MG63 (cell line): ENCODE data around the gene PPP1R13L. TPM values are rescaled to one million over a fixed set of nuclear protein-coding genes. Genes with fewer than 3 reads are reported as not detected.
A peak's percentile ranks its signal among the peaks of the same experiment; 100 is the strongest.

Experiments
- DNase-seq: peaks from one replicate; pipeline ENCODE4 v3.0.0-alpha.2; 2020
- H3K27me3 ChIP-seq: fragments of 250-450 bp; sonication (Bioruptor Pico); 2 replicates; pipeline ENCODE4 v1.5.1; 2020; ENCODE audit warnings: mild to moderate bottlenecking, moderate library complexity
- H3K36me3 ChIP-seq: fragments of 250-450 bp; sonication (Bioruptor Pico); 2 replicates; pipeline ENCODE4 v1.5.1; 2020; ENCODE audit warnings: mild to moderate bottlenecking, moderate library complexity
- H3K4me3 ChIP-seq: fragments of 250-450 bp; sonication (Bioruptor Pico); 2 replicates; pipeline ENCODE4 v1.5.1; 2020; ENCODE audit warnings: mild to moderate bottlenecking, moderate library complexity
- H3K9me3 ChIP-seq: fragments of 250-450 bp; sonication (Bioruptor Pico); 2 replicates; pipeline ENCODE4 v1.5.1; 2020; ENCODE audit warnings: mild to moderate bottlenecking, moderate library complexity
- total RNA-seq: library from RNA; depleted of rRNA; stranded (reverse); fragments of >200 nt; shearing (Covaris generic); gene quantifications from 2 replicates; pipeline ENCODE4 v1.2.3, GENCODE V29; 2014; ENCODE audit warnings: low replicate concordance

The PPP1R13L gene
- total RNA-seq, 1 experiment from 2014 or later = 5.5 TPM

GRCh38 chr19:45400192-45400591 is 4.7 kb downstream of the PPP1R13L start:
- no peaks in the 10 kb centered on the region for H3K9me3 ChIP-seq
- peaks cover 16% of the 10 kb centered on the region for H3K36me3 ChIP-seq
- H3K4me3 ChIP-seq = no peak overlapping the region
- no peak for DNase-seq
- no peaks in the 10 kb centered on the region for H3K27me3 ChIP-seq

DNA sequence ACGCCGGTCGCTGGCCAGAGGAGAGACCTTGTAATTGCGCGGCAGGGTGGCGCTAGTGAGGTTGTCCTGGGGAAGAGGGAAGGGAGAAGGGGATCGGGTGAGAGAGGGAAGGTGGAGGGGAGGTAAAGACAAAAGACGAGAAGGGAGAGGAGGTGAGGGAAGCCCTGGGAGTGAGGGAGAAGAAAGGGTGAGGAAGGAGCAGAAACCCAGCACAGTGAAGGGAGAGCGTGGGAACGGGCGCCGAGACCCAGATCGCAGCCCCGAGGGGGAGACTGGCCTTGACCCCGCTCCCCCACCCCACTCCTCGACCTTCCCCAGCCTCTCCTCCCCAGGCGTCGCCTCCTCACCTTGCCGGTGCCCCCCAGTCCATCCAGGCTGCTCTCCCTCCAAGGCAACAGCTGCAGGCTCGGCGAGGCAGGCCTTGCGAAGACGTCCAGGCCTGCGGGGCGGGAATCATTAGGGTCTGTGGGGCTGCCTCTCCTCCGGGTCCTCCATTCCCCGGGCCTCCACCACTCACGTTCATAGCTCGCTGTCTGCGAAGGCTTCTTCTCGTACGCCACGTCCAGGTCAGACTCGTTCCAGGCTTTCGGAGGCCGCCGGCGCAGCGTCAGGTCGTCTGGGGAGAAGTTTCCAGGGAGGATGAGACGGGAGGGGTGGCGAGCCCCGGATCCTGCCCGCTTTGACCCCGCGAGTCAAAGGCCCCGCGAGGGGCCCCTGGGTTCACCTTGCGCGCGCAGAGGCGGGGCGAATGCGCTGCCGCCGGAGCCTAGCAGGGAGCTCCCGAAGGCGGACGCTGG is 8.8 kb downstream of the PPP1R13L start:
- H3K4me3 ChIP-seq = no peak overlapping the region
- H3K36me3 ChIP-seq = peaks cover 19% of the 10 kb centered on the region
- no peaks in the 10 kb centered on the region for H3K27me3 ChIP-seq
- no peaks in the 10 kb centered on the region for H3K9me3 ChIP-seq
- DNase-seq = no peak

GRCh38 chr19:45391871-45392665 is 12.8 kb downstream of the PPP1R13L start:
- no peaks in the 10 kb centered on the region for H3K9me3 ChIP-seq
- no peaks in the 10 kb centered on the region for H3K27me3 ChIP-seq
- no peak overlapping the region for H3K4me3 ChIP-seq
- H3K36me3 ChIP-seq = peaks cover 10% of the 10 kb centered on the region
- DNase-seq = no peak

GRCh38 chr19:45391346-45391745 is 13.5 kb downstream of the PPP1R13L start:
- Histone ChIP-seq H3K27me3 (no peaks in the 10 kb centered on the region), H3K36me3 (peaks cover 10% of the 10 kb centered on the region), H3K9me3 (no peaks in the 10 kb centered on the region), H3K4me3 (no peak overlapping the region)
- no peak for DNase-seq

- DNase-seq = no peak
- no peaks in the 10 kb centered on the region for H3K36me3 ChIP-seq
- H3K4me3 ChIP-seq = no peak overlapping the region
- H3K9me3 ChIP-seq = no peaks in the 10 kb centered on the region
- no peaks in the 10 kb centered on the region for H3K27me3 ChIP-seq
Observed at GRCh38 chr19:45385392-45386221, 19.3 kb downstream of the PPP1R13L start.

DNA sequence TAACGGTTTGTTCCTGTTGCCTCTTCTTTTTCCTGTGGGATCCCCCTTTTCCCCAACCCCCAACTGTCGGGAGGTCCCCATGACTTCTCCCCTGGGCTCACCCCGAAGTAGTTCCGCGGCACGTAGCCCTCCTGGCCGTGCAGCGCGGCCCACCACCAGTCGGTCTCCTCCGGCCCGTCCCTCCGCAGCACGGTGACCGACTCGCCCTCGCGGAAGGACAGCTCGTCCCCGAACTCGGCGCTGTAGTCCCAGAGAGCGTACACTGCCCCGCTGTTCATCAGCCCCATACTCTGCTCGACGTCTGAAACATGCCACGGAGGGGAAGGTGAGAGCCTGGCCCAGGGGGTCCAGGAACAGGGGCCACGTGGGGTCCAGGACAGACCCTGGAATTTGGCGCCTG is 22.4 kb downstream of the PPP1R13L start:
- peaks cover 4% of the 10 kb centered on the region; the same call in 1 of the 2 replicates for H3K36me3 ChIP-seq
- no peaks in the 10 kb centered on the region for H3K27me3 ChIP-seq
- H3K9me3 ChIP-seq = peaks cover 3% of the 10 kb centered on the region; the same call in 1 of the 2 replicates
- DNase-seq = no peak
- no peak overlapping the region for H3K4me3 ChIP-seq

- Histone ChIP-seq H3K27me3 (no peaks in the 10 kb centered on the region), H3K36me3 (peaks cover 4% of the 10 kb centered on the region; the same call in 1 of the 2 replicates), H3K4me3 (no peak overlapping the region), H3K9me3 (peaks cover 11% of the 10 kb centered on the region; the same call in 1 of the 2 replicates)
- DNase-seq = no peak
Observed at GRCh38 chr19:45380107-45380506, 24.8 kb downstream of the PPP1R13L start.

DNA sequence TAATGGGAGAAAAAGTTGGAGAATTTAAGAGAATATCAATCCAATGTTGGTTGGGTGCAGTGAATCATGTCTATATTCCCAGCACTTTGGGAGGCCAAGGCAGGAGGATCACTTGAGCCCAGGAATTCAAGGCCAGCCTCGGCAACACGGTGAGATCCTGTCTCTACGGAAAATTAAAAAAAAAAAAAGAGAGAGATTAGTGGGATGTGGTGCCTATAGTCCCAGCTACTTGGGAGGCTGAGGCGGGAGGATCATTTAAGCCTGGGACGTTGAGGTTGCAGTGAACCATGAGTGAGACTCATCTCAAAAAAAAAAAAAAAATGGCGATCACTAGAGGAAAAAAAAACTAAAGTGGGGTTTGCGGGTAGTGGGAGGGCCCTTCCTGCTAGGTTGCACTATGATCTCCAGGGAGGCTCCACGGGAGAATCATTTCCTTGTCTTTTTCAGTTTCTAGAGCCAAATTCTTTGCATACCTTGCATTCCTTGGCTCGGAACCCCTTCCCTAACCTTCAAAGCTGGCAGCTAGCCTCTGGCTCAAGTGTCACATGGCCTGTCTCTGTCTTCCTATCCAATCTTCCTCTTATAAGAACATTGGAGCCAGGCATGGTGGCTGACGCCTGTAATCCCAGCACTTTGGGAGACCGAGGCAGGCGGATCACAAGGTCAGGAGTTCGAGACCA is 28.7 kb downstream of the PPP1R13L start:
- Histone ChIP-seq H3K36me3 (peaks cover 4% of the 10 kb centered on the region; the same call in 1 of the 2 replicates), H3K27me3 (no peaks in the 10 kb centered on the region), H3K9me3 (peaks cover 11% of the 10 kb centered on the region; the same call in 1 of the 2 replicates), H3K4me3 (no peak overlapping the region)
- peak; percentile 89 for DNase-seq

- DNase-seq = peak; percentile 99
- Histone ChIP-seq H3K27me3 (no peaks in the 10 kb centered on the region), H3K36me3 (peaks cover 30% of the 10 kb centered on the region), H3K4me3 (peak within 1 kb of the TSS; percentile 76), H3K9me3 (no peaks in the 10 kb centered on the region)
Observed at GRCh38 chr19:45370410-45371204, 34.3 kb downstream of the PPP1R13L start, which contains the start of gene ERCC2. Gene ERCC2 (minus strand): TSS chr19:45370573. CDS start chr19:45370540, 33 bp downstream.

GRCh38 chr19:45368737-45369340 is 36.0 kb downstream of the PPP1R13L start:
- no peak for DNase-seq
- Histone ChIP-seq H3K36me3 (peaks cover 43% of the 10 kb centered on the region), H3K9me3 (no peaks in the 10 kb centered on the region), H3K27me3 (no peaks in the 10 kb centered on the region), H3K4me3 (peak overlapping the region; percentile 76)

DNA sequence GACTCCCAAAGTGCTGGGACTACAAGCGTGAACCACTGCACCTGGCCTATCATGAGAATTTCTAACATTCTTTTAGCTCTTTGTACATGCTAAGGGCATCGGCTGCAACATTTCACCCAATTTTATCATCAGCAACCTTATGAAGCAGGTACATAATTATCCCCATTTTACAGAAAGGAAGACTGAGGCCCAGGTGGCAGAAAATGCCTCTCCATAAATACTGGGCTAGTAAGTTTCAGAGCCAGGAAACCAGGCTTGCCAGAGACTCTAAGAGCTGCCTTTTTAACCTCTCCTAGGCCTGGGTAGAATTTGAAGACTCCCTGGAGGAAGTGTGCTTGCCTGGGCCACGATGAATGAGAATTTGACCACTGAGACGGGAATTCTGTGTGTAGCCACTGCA is 36.7 kb downstream of the PPP1R13L start:
- H3K4me3 ChIP-seq = no peak overlapping the region; the same call in 1 of the 2 replicates
- DNase-seq = no peak
- no peaks in the 10 kb centered on the region for H3K27me3 ChIP-seq
- H3K9me3 ChIP-seq = no peaks in the 10 kb centered on the region
- H3K36me3 ChIP-seq = peaks cover 48% of the 10 kb centered on the region

DNA sequence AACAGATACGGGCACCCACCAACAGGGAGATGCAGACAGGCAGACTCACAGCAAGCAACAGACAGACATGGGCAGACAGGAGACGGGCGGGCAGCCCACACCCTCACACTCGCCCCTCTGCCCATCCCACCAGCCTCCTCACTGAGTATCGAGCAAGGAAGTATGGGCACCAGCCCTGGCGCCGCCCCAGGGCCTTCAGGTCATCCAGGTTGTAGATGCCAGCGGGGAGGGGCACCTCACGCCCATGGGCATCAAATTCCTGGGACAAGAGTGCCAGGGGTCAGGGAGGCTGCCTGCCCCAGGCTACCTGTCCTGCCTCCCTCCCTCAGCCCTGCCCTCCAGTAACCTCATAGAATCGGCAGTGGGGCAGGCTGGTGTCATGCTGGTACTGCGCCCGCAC is 40.2 kb downstream of the PPP1R13L start:
- DNase-seq = no peak
- no peak overlapping the region for H3K4me3 ChIP-seq
- no peaks in the 10 kb centered on the region for H3K9me3 ChIP-seq
- H3K36me3 ChIP-seq = peaks cover 74% of the 10 kb centered on the region
- H3K27me3 ChIP-seq = no peaks in the 10 kb centered on the region

GRCh38 chr19:45363861-45364459 is 40.9 kb downstream of the PPP1R13L start:
- Histone ChIP-seq H3K36me3 (peaks cover 78% of the 10 kb centered on the region), H3K4me3 (no peak overlapping the region), H3K27me3 (no peaks in the 10 kb centered on the region), H3K9me3 (no peaks in the 10 kb centered on the region)
- DNase-seq = no peak

DNA sequence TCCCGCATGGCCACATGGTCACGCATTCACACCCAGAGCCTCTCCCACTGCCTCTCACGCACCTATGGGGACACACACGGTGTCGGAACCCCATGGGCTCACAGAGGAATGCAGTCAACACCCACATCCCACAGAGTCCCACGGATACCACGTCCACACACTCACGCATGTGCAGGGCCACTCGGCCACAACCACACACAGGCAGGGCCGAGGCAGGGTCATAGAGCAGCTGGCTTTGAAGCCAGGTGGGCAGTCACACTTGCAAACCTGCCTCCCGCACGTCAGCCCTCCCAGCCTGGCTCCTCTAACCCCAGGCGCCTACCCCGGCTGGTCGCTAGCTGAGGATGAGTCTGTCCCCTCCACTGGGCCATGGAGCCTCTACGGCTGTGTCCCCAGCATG is 42.6 kb downstream of the PPP1R13L start:
- H3K9me3 ChIP-seq = no peaks in the 10 kb centered on the region
- DNase-seq = no peak
- H3K36me3 ChIP-seq = peaks cover 83% of the 10 kb centered on the region
- no peaks in the 10 kb centered on the region for H3K27me3 ChIP-seq
- no peak overlapping the region for H3K4me3 ChIP-seq

- no peak overlapping the region for H3K4me3 ChIP-seq
- peaks cover 84% of the 10 kb centered on the region for H3K36me3 ChIP-seq
- H3K27me3 ChIP-seq = no peaks in the 10 kb centered on the region
- no peaks in the 10 kb centered on the region for H3K9me3 ChIP-seq
- DNase-seq = no peak
Observed at GRCh38 chr19:45361608-45362007, 43.3 kb downstream of the PPP1R13L start.
